Glomerular visceral epithelial cell (primary cell): ENCODE data around the gene C12orf54.
"Not testable (repeated sequence)": the region's sequence is repeated elsewhere in the genome, so short reads cannot be mapped to it uniquely, and the experiment has no call there.

ENCODE experiments used
- DNase-seq: peaks from one replicate; pipeline ENCODE4 v3.0.0-alpha.2; 2016; ENCODE audit errors: extremely low spot score

The C12orf54 gene

DNA sequence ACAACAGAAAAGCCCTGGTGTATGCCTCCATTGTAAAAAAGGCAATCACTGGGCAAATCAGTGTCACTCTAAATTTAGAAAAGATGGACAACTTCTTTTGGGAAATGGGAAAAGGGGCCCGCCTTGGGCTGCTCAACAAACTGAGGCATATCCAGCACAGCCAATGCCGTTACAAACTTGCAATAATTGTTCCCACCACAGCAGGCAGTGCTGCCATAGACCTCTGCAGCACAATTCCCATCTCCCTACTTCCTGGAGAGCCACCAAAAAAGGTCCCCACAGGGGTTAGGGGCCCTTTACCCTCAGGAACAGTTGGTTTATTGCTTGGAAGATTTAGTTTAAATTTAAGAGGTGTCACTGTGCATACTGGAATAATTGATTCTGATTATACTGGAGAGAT, 26.7 kb downstream of the C12orf54 start:
- no peak for DNase-seq

DNA sequence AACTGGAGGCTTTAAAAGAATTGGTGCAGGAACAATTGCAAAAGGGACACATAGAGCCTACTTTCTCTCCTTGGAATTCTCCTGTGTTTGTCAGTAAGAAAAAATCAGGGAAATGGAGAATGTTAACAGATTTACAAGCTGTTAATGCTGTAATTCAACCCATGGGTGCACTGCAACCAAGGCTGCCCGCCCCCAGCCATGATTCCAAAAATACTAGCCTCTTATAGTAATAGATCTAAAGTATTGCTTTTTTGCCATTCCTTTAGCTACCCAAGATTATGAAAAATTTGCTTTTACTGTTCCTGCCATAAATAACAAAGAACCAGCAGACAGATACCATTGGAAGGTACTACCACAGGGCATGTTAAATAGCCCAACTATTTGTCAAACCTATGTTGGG, 27.8 kb downstream of the C12orf54 start:
- DNase-seq = no peak

DNA sequence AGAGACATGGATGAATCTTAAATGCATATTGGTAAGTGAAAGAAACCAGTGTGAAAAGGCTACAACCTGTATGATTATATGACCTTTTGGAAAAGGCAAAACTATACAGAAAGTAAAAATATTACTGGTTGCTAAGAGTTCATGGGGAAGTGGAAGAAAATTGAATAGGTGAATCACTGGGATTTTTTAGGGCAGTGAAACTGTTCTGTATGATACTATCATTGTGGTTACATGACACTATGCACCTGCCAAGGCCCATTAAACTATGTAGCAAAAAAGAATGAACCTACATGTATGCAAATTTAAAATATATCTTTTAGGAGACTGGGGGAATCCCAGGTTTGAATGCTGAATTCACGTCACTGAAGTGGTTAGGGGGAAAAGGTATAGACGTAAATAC, 30.6 kb downstream of the C12orf54 start:
- DNase-seq = no peak

- no peak for DNase-seq
These were observed 32.4 kb downstream of the C12orf54 start for GRCh38 chr12:48514728-48515127.

GRCh38 chr12:48520381-48520780, 38.1 kb downstream of the C12orf54 start:
- not testable (repeated sequence) for DNase-seq

GRCh38 chr12:48525332-48525731, 43.0 kb downstream of the C12orf54 start, which contains the start of gene OR8S1:
Gene OR8S1 (plus strand): TSS chr12:48525632. CDS start chr12:48525632, 0 bp downstream.
- no peak for DNase-seq

DNA sequence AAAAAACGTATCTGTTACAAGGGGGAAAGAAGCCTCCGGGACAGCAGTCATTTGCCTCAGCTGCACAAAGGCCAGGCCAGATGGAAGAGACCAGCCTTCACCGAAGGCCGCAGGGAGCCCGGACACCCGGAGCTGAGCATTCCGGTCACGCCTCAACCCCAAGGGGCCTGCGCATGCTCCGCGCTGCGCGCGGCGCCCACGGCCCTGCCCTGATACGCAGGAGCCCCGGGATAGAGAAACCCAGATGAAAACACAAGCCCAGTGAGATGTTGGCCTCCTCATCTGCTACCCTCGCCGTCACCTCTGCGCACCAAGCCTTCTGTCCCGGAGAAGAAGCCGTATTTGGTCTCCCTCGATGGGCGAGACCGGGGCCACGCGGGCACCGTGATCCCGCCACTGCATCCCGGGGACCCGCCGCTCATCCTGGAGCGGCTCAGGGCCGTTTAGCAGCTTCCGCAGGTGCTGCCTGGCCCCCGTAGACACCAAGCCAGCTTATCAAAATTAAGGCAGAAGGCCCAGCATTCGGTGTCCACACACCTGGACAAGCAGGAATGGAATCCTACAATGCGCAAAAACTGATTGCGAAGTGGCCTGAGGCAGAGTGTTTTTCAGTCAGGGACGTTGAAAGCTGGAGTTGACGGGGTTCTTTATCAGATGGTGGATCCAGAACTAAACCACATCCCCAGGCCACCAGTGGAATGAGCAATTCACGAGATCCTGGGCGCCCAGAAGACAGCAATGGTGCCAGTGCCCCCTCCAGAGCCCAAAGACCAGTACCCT, 45.8 kb downstream of the C12orf54 start:
- no peak for DNase-seq

- no peak for DNase-seq
These were observed 50.3 kb downstream of the C12orf54 start for GRCh38 chr12:48532601-48533000.

- DNase-seq = no peak
These were observed 54.3 kb downstream of the C12orf54 start for GRCh38 chr12:48536602-48537001.

DNA sequence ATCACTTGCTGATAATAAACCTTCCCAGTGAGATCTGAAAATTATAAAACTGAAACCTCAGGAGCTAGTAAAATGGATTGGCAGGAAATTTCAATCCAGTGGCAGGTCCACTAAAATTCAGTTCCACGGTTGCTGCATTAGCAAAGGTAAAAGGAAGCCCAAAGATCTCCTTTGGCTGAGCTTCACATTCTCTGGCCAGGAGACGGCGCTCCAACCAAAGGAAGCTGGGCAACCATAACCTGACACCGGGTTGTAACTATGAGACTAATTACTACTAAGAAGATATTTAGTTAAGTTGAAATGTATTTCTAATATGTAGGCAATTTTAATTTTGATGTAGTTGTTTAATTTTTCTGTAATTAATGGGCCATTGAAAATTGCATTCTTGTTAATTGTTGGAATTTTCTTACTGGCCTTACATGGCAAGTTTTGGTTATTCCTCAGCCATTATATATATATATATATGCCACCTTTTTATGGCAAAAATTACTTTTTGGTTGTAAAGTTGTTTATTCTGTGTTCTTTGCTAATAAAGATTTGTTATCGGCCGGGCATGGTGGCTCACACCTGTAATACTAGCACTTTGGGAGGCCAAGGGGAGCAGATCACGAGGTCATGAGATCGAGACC, 60.1 kb downstream of the C12orf54 start:
- peak; percentile 26 for DNase-seq

GRCh38 chr12:48545833-48546469, 63.7 kb downstream of the C12orf54 start:
- DNase-seq = no peak
